Endometrial microvascular endothelial cells (primary cell): ENCODE measurements around the gene SUN3. TPM values are rescaled to one million over a fixed set of nuclear protein-coding genes. Genes with fewer than 3 reads are reported as not detected.
"Not testable (repeated sequence)": the region's sequence is repeated elsewhere in the genome, so short reads cannot be mapped to it uniquely, and the experiment has no call there.

Source experiments
- in situ Hi-C: cut with HindIII; loops from 2 replicates; pipeline ENCODE4 v1.10.0; 2017; ENCODE audit warnings: low sequenced_read_pairs, low pct_unique_long_range_greater_than_20kb; ENCODE audit errors: inconsistent ontology term
- total RNA-seq: library from RNA; depleted of rRNA; stranded (reverse); fragments of >200 nt; gene quantifications from one replicate; pipeline ENCODE4 v1.2.3, GENCODE V29; 2015; ENCODE audit errors: inconsistent ontology term

Gene SUN3
- total RNA-seq, 1 donor from 2014 or later, result not detected

DNA sequence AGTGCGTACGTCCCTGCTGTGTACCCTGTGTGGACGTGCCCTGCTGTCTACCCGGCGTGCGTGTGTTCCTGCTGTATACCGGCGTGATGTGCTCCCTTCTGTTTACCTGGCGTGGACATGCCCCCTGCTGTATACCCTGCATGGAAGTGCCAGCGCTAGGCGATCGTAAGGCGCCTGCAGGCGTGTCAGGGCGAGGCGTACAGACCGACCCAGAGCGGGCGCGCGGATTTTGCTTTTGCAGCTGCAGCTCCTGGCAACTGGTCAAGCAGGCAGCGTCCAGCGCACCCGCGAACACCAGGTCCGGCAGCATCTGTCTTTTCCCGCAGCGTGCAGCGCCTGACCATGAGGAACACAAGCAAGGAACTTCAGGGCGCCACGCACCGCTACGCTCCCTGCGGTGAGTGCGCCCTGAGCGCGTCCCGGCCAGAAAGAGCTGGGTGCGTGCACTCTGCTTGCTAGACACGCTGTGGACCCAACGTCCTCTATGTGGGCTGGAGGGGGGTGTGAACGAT lies 7.1 kb upstream of the SUN3 start:
- in situ Hi-C loops, result no loop called here

DNA sequence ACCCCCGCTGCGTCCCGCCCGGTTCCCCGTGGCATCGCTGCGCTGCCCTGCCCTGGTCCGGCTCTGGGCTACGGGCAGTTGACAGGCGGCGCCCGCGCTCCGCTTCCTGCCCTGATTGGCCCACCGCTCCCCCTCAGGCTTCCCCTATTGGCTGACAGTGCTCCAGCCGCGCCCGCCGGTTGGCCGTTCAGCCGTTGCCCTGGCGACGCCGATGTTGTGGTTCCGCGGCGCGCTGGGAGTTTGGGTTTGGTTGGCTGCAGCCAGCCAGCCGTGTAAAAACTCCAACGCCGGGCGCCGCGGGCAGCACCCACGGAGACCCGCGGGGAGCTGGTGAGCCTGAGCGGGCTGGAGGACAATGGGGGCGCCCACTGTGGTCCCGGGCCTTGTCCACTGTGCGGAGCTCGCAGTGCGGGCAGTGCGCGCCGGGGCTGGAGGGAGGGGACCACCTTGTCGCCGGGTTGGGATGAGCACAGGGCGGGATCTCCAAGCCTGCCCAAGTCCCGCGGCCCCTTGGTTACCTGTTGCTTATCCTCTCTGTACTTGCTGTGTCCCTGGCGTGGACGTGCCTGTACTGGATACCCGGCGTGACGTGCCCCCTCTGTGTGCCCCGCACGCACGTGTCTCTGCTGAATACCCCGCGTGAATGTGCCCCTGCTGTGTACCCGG lies 6.5 kb upstream of the SUN3 start, which contains the start of gene C7orf57:
Gene C7orf57 (plus strand): TSS at position 243 of the 666 bp plus-strand sequence. CDS start 766 bp downstream, outside the sequence.
- in situ Hi-C loops, result no loop called here

GRCh38 chr7:48033922-48034321 lies 5.0 kb upstream of the SUN3 start:
- in situ Hi-C loops, result no loop called here

DNA sequence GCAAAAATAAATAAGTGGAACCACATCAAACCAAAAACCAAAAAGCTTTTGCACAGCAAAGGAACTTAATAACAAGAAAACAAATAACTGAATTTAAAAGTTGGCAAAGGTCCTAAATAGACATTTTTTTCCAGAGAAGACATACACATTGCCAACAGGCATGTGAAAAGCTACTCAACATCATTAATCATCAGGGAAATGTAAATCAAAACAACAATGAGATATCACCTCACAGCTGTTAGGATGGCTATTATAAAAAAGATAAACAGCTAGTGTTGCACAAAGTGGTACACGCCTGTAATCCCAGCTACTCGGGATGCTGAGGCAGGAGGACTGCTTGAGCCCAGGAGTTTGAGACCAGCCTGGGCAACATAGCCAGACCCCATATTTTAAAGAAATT lies 2.2 kb upstream of the SUN3 start:
- in situ Hi-C loops, result no loop called here

- in situ Hi-C loops, result no loop called here
These were observed 3.3 kb downstream of the SUN3 start for GRCh38 chr7:48025624-48026023.

GRCh38 chr7:48017674-48018073 lies 11.2 kb downstream of the SUN3 start:
- in situ Hi-C loops, result no loop called here

GRCh38 chr7:48016641-48017040 lies 12.3 kb downstream of the SUN3 start:
- in situ Hi-C loops, result no loop called here

DNA sequence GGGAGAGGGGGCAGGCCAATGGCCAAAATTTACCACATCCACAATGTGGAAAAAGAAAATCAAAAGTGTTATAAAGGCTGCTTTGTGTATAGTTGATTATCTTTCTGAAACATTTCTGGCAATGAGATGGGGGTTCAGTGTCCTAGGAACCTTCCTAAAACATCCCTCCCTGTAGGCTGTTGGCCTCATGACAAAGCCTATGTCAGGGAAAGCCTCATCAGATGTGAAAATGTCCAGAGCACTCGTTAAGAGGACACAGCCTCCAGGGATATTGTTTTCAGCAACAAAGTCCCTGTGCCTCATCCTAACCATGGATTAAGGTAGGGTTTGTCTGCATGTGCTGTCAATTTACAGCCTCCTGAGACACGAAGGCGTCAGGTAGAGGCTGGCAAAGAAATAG lies 17.0 kb downstream of the SUN3 start:
- in situ Hi-C loops, result no loop called here

GRCh38 chr7:48011323-48011722 lies 17.6 kb downstream of the SUN3 start:
- in situ Hi-C loops, result no loop called here

- in situ Hi-C loops, result no loop called here
These were observed 19.0 kb downstream of the SUN3 start for GRCh38 chr7:48009954-48010353.

GRCh38 chr7:48009257-48009656 lies 19.6 kb downstream of the SUN3 start:
- in situ Hi-C loops, result no loop called here

GRCh38 chr7:48006866-48007265 lies 22.0 kb downstream of the SUN3 start:
- in situ Hi-C loops, result no loop called here

- in situ Hi-C loops, result no loop called here
These were observed 24.3 kb downstream of the SUN3 start for GRCh38 chr7:48004638-48005037.

DNA sequence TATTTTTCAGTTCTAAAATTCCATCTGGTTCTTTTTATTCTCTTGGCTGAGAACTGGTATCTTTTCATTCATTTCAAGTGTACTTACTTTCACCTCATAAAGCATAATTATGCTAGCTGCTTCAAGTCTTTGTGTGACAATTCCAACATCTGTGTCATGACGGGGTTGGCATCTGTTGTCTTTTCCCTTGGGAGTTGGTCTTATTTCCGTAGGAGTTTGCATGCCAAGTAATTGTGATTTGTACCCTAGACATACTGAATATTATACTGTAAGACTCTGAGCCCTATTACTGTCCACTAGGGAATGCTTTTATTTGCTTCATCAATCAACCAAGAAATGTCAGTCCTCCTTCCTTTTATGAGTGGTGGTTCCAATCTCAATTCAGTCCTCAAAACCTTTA lies 24.9 kb downstream of the SUN3 start:
- in situ Hi-C loops, result no loop called here

- in situ Hi-C loops, result not testable (repeated sequence)
These were observed 28.7 kb downstream of the SUN3 start for GRCh38 chr7:48000164-48000563.

DNA sequence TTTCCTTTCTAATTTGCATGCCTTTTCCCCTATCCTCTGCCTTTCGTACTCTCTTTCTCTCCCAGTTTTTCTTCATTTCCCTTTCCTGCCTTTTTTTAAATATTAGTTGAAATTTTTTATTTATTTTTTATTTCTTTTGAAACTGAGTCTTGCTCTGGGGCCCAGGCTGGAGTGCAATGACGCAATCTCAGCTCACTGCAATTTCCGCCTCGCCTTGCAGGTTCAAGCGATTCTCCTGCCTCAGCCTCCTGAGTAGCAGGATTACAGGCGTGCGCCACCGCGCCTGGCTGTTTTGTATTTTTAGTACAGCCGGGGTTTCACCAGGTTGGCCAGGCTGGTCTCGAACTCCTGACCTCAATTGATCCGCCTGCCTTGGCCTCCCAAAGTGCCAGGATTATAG lies 29.5 kb downstream of the SUN3 start:
- in situ Hi-C loops, result loop anchor here (25.0 kb wide), 1 partner anchor 88 kb away; the partner anchor contains the start of gene UPP1

DNA sequence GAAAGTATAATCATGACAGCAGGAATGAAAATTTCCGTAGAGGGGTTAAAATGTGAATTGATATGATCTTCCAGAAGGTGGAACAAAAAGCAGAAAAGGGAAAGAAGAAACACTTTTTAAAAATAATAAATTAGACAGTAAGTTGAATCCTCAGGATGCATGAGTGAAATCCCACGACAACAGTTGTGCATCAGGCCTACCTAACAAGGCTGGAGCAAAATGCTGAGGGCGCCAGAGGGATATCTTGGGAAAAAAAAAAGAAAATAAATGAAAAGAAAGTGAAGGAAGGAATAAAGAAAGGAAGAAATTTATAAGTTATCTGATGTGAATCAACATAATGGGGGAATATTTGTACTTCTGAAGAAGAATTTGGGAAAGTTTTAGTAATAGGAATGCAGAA lies 36.5 kb downstream of the SUN3 start:
- in situ Hi-C loops, result loop anchor here (25.0 kb wide), 1 partner anchor 95 kb away; the partner anchor contains the start of gene UPP1

- in situ Hi-C loops, result loop anchor here (25.0 kb wide), 1 partner anchor 95 kb away; the partner anchor contains the start of gene UPP1
These were observed 37.1 kb downstream of the SUN3 start for GRCh38 chr7:47991741-47992311.

DNA sequence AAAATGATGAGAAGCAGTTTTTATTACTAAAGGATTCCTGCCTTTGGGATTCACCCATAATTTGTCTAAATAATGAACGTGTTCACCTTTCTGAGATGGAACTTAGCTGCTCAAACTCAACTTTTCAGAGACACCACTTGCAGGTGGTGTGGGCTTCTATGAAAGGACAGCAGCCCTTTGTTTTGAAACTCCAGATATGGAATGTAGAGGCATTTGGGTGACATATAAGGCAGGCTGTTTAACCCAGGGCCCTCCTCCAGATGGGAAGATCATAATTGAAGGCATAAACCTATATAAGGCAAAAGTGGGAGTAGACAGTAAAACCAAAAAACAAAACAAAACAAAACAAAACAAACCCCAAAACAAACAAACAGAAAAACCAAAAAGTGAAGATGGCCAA lies 37.6 kb downstream of the SUN3 start:
- in situ Hi-C loops, result loop anchor here (25.0 kb wide), 1 partner anchor 96 kb away; the partner anchor contains the start of gene UPP1

GRCh38 chr7:47990592-47990991 lies 38.3 kb downstream of the SUN3 start:
- in situ Hi-C loops, result loop anchor here (25.0 kb wide), 1 partner anchor 97 kb away; the partner anchor contains the start of gene UPP1
